Liver (tissue), 9 donors: ENCODE measurements around the gene RDH11. TPM values are rescaled to one million over a fixed set of nuclear protein-coding genes. Genes with fewer than 3 reads are reported as not detected.

Experiments
- DNase-seq: peaks from one replicate; pipeline ENCODE4 v3.0.0-alpha.2; 2017; ENCODE audit warnings: low spot score
- H3K27ac ChIP-seq, 2 donors: one replicate each; pipeline ENCODE4 v1.7.0; 2013; ENCODE audit warnings: inconsistent platforms in 2 of 2, low read length in 2 of 2, control low read depth in 1 of 2, low read depth in 1 of 2, mild to moderate bottlenecking in 1 of 2
- H3K27me3 ChIP-seq, 4 donors: one replicate each; pipeline versions ENCODE4 v1.6.1 to v1.7.0; 2013; ENCODE audit warnings: low read length in 3 of 4, inconsistent platforms in 1 of 4, mild to moderate bottlenecking in 1 of 4, moderate library complexity in 1 of 4; ENCODE audit not compliant: control insufficient read depth in 4 of 4, insufficient read depth in 4 of 4
- H3K36me3 ChIP-seq, 4 donors: one replicate each; pipeline versions ENCODE4 v1.6.1 to v1.7.0; 2013; ENCODE audit warnings: low read length in 3 of 4, mild to moderate bottlenecking in 3 of 4, low read depth in 1 of 4, moderate library complexity in 1 of 4; ENCODE audit not compliant: control insufficient read depth in 4 of 4, insufficient read depth in 3 of 4
- H3K4me1 ChIP-seq, 4 donors: one replicate each; pipeline versions ENCODE4 v1.6.1 to v1.7.0; 2013; ENCODE audit warnings: low read length in 3 of 4, mild to moderate bottlenecking in 3 of 4, moderate library complexity in 1 of 4; ENCODE audit not compliant: control insufficient read depth in 4 of 4, insufficient read depth in 4 of 4
- H3K4me3 ChIP-seq, 3 donors: one replicate each; pipeline versions ENCODE4 v1.6.1 to v1.7.0; 2013; ENCODE audit warnings: low read length in 3 of 3, control low read depth in 1 of 3, low read depth in 1 of 3, mild to moderate bottlenecking in 1 of 3
- H3K9ac ChIP-seq, 2 donors: one replicate each; pipeline ENCODE4 v1.7.0; 2013; ENCODE audit warnings: low read length in 2 of 2, mild to moderate bottlenecking in 2 of 2, moderate library complexity in 2 of 2, control low read depth in 1 of 2, low read depth in 1 of 2
- H3K9me3 ChIP-seq, 4 donors: one replicate each; pipeline versions ENCODE4 v1.6.1 to v1.7.0; 2013; ENCODE audit warnings: low read length in 3 of 4; ENCODE audit not compliant: control insufficient read depth in 4 of 4
- ATF3 ChIP-seq: IDR thresholded peaks from 2 replicates; pipeline ENCODE4 v1.6.1; 2016; ENCODE audit warnings: antibody characterized with exemption
- CTCF ChIP-seq: fragments of 150-350 bp; IDR thresholded peaks from 2 replicates; pipeline ENCODE4 v1.5.1; 2017; ENCODE audit warnings: improper control_type of control experiment, low read depth, low read length; ENCODE audit not compliant: missing input control
- EGR1 ChIP-seq, 2 donors: IDR thresholded peaks; 2 replicates each; pipeline ENCODE4 v1.6.1; 2016 to 2018; ENCODE audit warnings: antibody characterized with exemption in 2 of 2, low read depth in 2 of 2
- FOXA1 ChIP-seq: IDR thresholded peaks from 2 replicates; pipeline ENCODE4 v1.6.1; 2016; ENCODE audit warnings: antibody characterized with exemption
- FOXA2 ChIP-seq: IDR thresholded peaks from 2 replicates; pipeline ENCODE4 v1.6.1; 2016; ENCODE audit warnings: antibody characterized with exemption
- GABPA ChIP-seq, 2 donors: IDR thresholded peaks in 1 of 2; conservative IDR thresholded peaks in 1 of 2; 2 replicates each; pipeline ENCODE4 v1.6.1; 2016; ENCODE audit warnings: antibody characterized with exemption in 2 of 2, mild to moderate bottlenecking in 1 of 2, moderate library complexity in 1 of 2
- HNF4A ChIP-seq, 2 donors: conservative IDR thresholded peaks; 2 replicates each; pipeline ENCODE4 v1.6.1; 2016; ENCODE audit warnings: antibody characterized with exemption in 2 of 2, mild to moderate bottlenecking in 2 of 2
- HNF4G ChIP-seq: IDR thresholded peaks from 2 replicates; pipeline ENCODE4 v1.6.1; 2016; ENCODE audit warnings: antibody characterized with exemption
- JUND ChIP-seq, 2 donors: IDR thresholded peaks; 2 replicates each; pipeline ENCODE4 v1.6.1; 2016; ENCODE audit warnings: antibody characterized with exemption in 2 of 2
- MAX ChIP-seq: IDR thresholded peaks from 2 replicates; pipeline ENCODE4 v1.6.1; 2016; ENCODE audit warnings: antibody characterized with exemption
- NR2F2 ChIP-seq: IDR thresholded peaks from 2 replicates; pipeline ENCODE4 v1.6.1; 2016; ENCODE audit warnings: antibody characterized with exemption
- RAD21 ChIP-seq, 2 donors: IDR thresholded peaks; 2 replicates each; pipeline ENCODE4 v1.6.1; 2016; ENCODE audit warnings: antibody characterized with exemption in 2 of 2, mild to moderate bottlenecking in 2 of 2
- REST ChIP-seq: IDR thresholded peaks from 2 replicates; pipeline ENCODE4 v1.6.1; 2016; ENCODE audit warnings: antibody characterized with exemption, mild to moderate bottlenecking
- RXRA ChIP-seq, 2 donors: IDR thresholded peaks; 2 replicates each; pipeline ENCODE4 v1.6.1; 2017 to 2018; ENCODE audit warnings: antibody characterized with exemption in 2 of 2, mild to moderate bottlenecking in 1 of 2
- SP1 ChIP-seq: IDR thresholded peaks from 2 replicates; pipeline ENCODE4 v1.6.1; 2018; ENCODE audit warnings: antibody characterized with exemption, mild to moderate bottlenecking
- TAF1 ChIP-seq: conservative IDR thresholded peaks from 2 replicates; pipeline ENCODE4 v1.6.1; 2016; ENCODE audit warnings: antibody characterized with exemption, mild to moderate bottlenecking
- YY1 ChIP-seq: IDR thresholded peaks from 2 replicates; pipeline ENCODE4 v1.6.1; 2016; ENCODE audit warnings: antibody characterized with exemption, mild to moderate bottlenecking
- ZBTB33 ChIP-seq: IDR thresholded peaks from 2 replicates; pipeline ENCODE4 v1.6.1; 2016; ENCODE audit warnings: antibody characterized with exemption
- WGBS: extraction: QIAGEN DNeasy Blood & Tissue Kit; methylation state at CpG from one replicate; pipeline ENCODE4 v1.1.7; 2013; 5-methylcytosine and 5-hydroxymethylcytosine counted together
- polyA plus RNA-seq, 2 donors: library from polyadenylated mRNA; stranded (reverse) in 1 of 2; unstranded in 1 of 2; fragments of 200-250 nt in 1 of 2; fragments of >200 nt in 1 of 2; fragmentation: Nextera tagmentation in 1 of 2; extraction: Ambion mirVana in 1 of 2; gene quantifications; one replicate each; pipeline versions ENCODE4 v1.2.1 to v1.2.3, GENCODE V29; 2013 to 2015
- total RNA-seq, 2 donors: library from RNA; depleted of rRNA; stranded (reverse); fragments of >200 nt; gene quantifications; one replicate each; pipeline ENCODE4 v1.2.3, GENCODE V29; 2014
- donor health status: healthy.
- donor health status: healthy.
- donor health status: healthy.
- donor health status: healthy.
- donor health status: healthy.

RDH11 gene
- total and polyA plus RNA-seq, 4 donors, result 99.7 to 174 (median 137) TPM

- Histone ChIP-seq H3K4me3 (no peak overlapping the region), H3K9me3 (no peaks in the 10 kb centered on the region), H3K27ac (no peak overlapping the region), H3K36me3 (peaks cover 2 to 17% (median 8%) of the 10 kb centered on the region in 4 donors), H3K4me1 (peaks cover 2 to 8% (median 2%) of the 10 kb centered on the region in 4 donors), H3K9ac (no peak overlapping the region), H3K27me3 (no peaks in the 10 kb centered on the region)
- WGBS, result 93% methylated on average over 2 of the region's 2 CpGs
- TF ChIP-seq MAX, result no peak
- no peak for TF ChIP-seq FOXA1
- TF ChIP-seq SP1, result no peak
- TF ChIP-seq ZBTB33, result no peak
- no peak for TF ChIP-seq REST
- TF ChIP-seq TAF1, result no peak
- TF ChIP-seq NR2F2, result no peak
- TF ChIP-seq FOXA2, result no peak
- TF ChIP-seq JUND (IDR thresholded peaks at IDR 0.05), result no peak
- no peak for TF ChIP-seq RXRA (IDR thresholded peaks at IDR 0.05)
- TF ChIP-seq HNF4G, result no peak
- no peak for TF ChIP-seq GABPA (IDR thresholded peaks at IDR 0.05 in 1 of 2, conservative IDR thresholded peaks at IDR 0.05 in 1 of 2)
- TF ChIP-seq EGR1 (IDR thresholded peaks at IDR 0.05; ENCODE audit: low read depth in 2 of 2), result no peak
- no peak for TF ChIP-seq YY1
- TF ChIP-seq HNF4A (conservative IDR thresholded peaks at IDR 0.05), result no peak
- no peak for TF ChIP-seq ATF3
- TF ChIP-seq RAD21 (IDR thresholded peaks at IDR 0.05), result no peak
- no peak for TF ChIP-seq CTCF
- DNase-seq, result no peak
Observed at GRCh38 chr14:67679006-67679405, 16.6 kb downstream of the RDH11 start.
